ENCODE data around the gene FBLN2.
"Not testable (repeated sequence)": the region's sequence is repeated elsewhere in the genome, so short reads cannot be mapped to it uniquely, and the experiment has no call there.

FBLN2 gene

GRCh38 chr3:13550791-13551360, 2.0 kb downstream of the FBLN2 start:
- DNase-seq = no peak

GRCh38 chr3:13552857-13553652, 4.1 kb downstream of the FBLN2 start:
- DNase-seq = no peak

- DNase-seq = no peak
These were observed 4.8 kb downstream of the FBLN2 start for GRCh38 chr3:13553686-13554085.

GRCh38 chr3:13555753-13556152, 6.8 kb downstream of the FBLN2 start:
- no peak for DNase-seq

- no peak for DNase-seq
These were observed 7.3 kb downstream of the FBLN2 start for GRCh38 chr3:13556207-13556606.

- no peak for DNase-seq
These were observed 8.0 kb downstream of the FBLN2 start for GRCh38 chr3:13556917-13557316.

- DNase-seq = no peak
These were observed 8.5 kb downstream of the FBLN2 start for GRCh38 chr3:13557417-13557816.

- no peak for DNase-seq
These were observed 9.0 kb downstream of the FBLN2 start for GRCh38 chr3:13557926-13558325.

- no peak for DNase-seq
These were observed 9.7 kb downstream of the FBLN2 start for GRCh38 chr3:13558651-13559050.

GRCh38 chr3:13559764-13560525, 11.0 kb downstream of the FBLN2 start:
- DNase-seq = no peak

- DNase-seq = no peak
These were observed 12.5 kb downstream of the FBLN2 start for GRCh38 chr3:13561376-13561775.

GRCh38 chr3:13561967-13562366, 13.0 kb downstream of the FBLN2 start:
- DNase-seq = no peak

GRCh38 chr3:13562421-13562820, 13.5 kb downstream of the FBLN2 start:
- DNase-seq = not testable (repeated sequence)

GRCh38 chr3:13563321-13563720, 14.4 kb downstream of the FBLN2 start:
- no peak for DNase-seq

- DNase-seq = no peak
These were observed 15.0 kb downstream of the FBLN2 start for GRCh38 chr3:13563911-13564310.

GRCh38 chr3:13564751-13565560, 16.0 kb downstream of the FBLN2 start:
- DNase-seq = no peak

- DNase-seq = no peak
These were observed 16.9 kb downstream of the FBLN2 start for GRCh38 chr3:13565581-13566452.

- no peak for DNase-seq
These were observed 17.5 kb downstream of the FBLN2 start for GRCh38 chr3:13566453-13566748.

- no peak for DNase-seq
These were observed 17.9 kb downstream of the FBLN2 start for GRCh38 chr3:13566769-13567310.

- DNase-seq = no peak
These were observed 19.0 kb downstream of the FBLN2 start for GRCh38 chr3:13567684-13568514.

- no peak for DNase-seq
These were observed 19.6 kb downstream of the FBLN2 start for GRCh38 chr3:13568515-13569028.
